CD4-positive, alpha-beta T cell (primary cell): ENCODE results near the gene LOXL1. TPM values are rescaled to one million over a fixed set of nuclear protein-coding genes. Genes with fewer than 3 reads are reported as not detected.

Source experiments
- ATAC-seq: fragments of 200-7000 bp; cut with Tn5 transposase; one replicate; pipeline ENCODE4 v1.10.0; 2022; ENCODE audit warnings: mild to moderate bottlenecking; ENCODE audit not compliant: poor library complexity
- CTCF ChIA-PET: fragments of 350-600 bp; sonication (Branson Sonifier 250); formaldehyde crosslinking; loops from one replicate; lab custom pipeline; 2021; ENCODE audit warnings: antibody characterized with exemption, inconsistent platforms; lab: Charles Lee
- POLR2A ChIA-PET: fragments of 350-600 bp; sonication (Branson Sonifier 250); formaldehyde crosslinking; loops from one replicate; lab custom pipeline; 2021; ENCODE audit warnings: antibody characterized with exemption, inconsistent platforms; lab: Charles Lee
- DNase-seq, 14 experiments: peaks; one replicate each; pipeline ENCODE4 v3.0.0-alpha.2; 2013 to 2020; ENCODE audit warnings: mixed read lengths in 2 of 14
- H3K27ac ChIP-seq, 2 donors: one replicate each; pipeline versions ENCODE4 v1.5.1 to v1.7.0; 2013; ENCODE audit warnings: low read length in 2 of 2, low read depth in 1 of 2, mild to moderate bottlenecking in 1 of 2
- H3K27me3 ChIP-seq, 2 experiments: 1 replicate in 1 of 2; 2 replicates in 1 of 2; pipeline versions ENCODE4 v1.6.1 to v1.7.0; 2013; ENCODE audit warnings: low read length in 2 of 2, control low read depth in 1 of 2, mild to moderate bottlenecking in 1 of 2, moderate library complexity in 1 of 2; ENCODE audit not compliant: insufficient read depth in 2 of 2, control insufficient read depth in 1 of 2
- H3K36me3 ChIP-seq: one replicate; pipeline ENCODE4 v1.6.1; 2013; ENCODE audit warnings: low read length, control low read depth; ENCODE audit not compliant: insufficient read depth
- H3K4me1 ChIP-seq: one replicate; pipeline ENCODE4 v1.6.1; 2013; ENCODE audit warnings: low read length, control low read depth; ENCODE audit not compliant: insufficient read depth
- H3K4me3 ChIP-seq: one replicate; pipeline ENCODE4 v1.5.1; 2013; ENCODE audit warnings: mild to moderate bottlenecking, low read length, moderate library complexity
- H3K9me3 ChIP-seq, 2 experiments: 1 replicate in 1 of 2; 2 replicates in 1 of 2; pipeline versions ENCODE4 v1.6.1 to v1.7.0; 2013; ENCODE audit warnings: low read length in 2 of 2, mild to moderate bottlenecking in 2 of 2, control low read depth in 1 of 2, moderate library complexity in 1 of 2; ENCODE audit not compliant: control insufficient read depth in 1 of 2, insufficient read depth in 1 of 2
- H3K27ac Mint-ChIP-seq: one replicate; pipeline ENCODE4 v1.8.0; 2020; ENCODE audit warnings: mixed read lengths
- H3K27me3 Mint-ChIP-seq: one replicate; pipeline ENCODE4 v1.8.0; 2021; ENCODE audit warnings: mixed read lengths
- H3K36me3 Mint-ChIP-seq: one replicate; pipeline ENCODE4 v1.8.0; 2021; ENCODE audit warnings: low read depth, mixed read lengths
- H3K4me1 Mint-ChIP-seq: one replicate; pipeline ENCODE4 v1.8.0; 2021; ENCODE audit warnings: low read depth, mixed read lengths
- H3K4me3 Mint-ChIP-seq: one replicate; pipeline ENCODE4 v1.8.0; 2020; ENCODE audit warnings: mild to moderate bottlenecking, mixed read lengths
- H3K9me3 Mint-ChIP-seq: one replicate; pipeline ENCODE4 v1.8.0; 2020; ENCODE audit warnings: mixed read lengths
- CTCF ChIP-seq: fragments of 200-600 bp; IDR thresholded peaks from one replicate; pipeline ENCODE4 v1.8.0; 2022; ENCODE audit warnings: antibody characterized with exemption, mild to moderate bottlenecking
- intact Hi-C, 2 experiments: fragments of 100-400 bp; cut with DNase I in 1 of 2; cut with micrococcal nuclease in 1 of 2; formaldehyde crosslinking; loops; one replicate each; pipeline versions ENCODE4 v1.15.1 to v1.9.0; 2023 to 2025; cut with DNase I, micrococcal nuclease
- total RNA-seq, 174 experiments: library from RNA in 2 of 174; stranded (reverse) in 2 of 174; gene quantifications; one replicate each; pipeline ENCODE4 v1.2.3 and lab custom pipeline; 2021 to 2026

The LOXL1 gene
- total RNA-seq, 2 experiments from 2014 or later = 3.0 to 3.5 TPM

DNA sequence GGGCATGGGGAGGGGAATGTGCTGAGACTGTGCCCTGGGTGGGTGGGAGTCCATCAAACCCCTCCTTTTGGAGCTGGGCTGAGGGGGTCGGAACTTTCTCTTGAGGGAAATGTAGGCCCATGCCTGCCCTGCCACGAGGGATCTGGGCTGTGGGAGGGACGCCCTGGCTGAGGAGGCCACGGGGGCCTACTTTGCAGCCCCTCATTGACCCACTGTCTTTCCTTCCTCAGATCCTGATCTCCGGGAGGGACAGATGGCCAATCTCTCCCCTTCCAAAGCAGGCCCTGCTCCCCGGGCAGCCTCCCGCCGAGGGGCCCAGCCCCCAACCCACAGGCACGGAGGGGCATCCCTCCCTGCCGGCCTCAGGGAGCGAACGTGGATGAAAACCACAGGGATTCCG is 25.3 kb downstream of the LOXL1 start:
- Mint-ChIP-seq H3K27ac (peak overlapping the region; percentile 40), H3K4me3 (no peak overlapping the region), H3K9me3 (no peaks in the 10 kb centered on the region), H3K36me3 (no peaks in the 10 kb centered on the region), H3K27me3 (no peaks in the 10 kb centered on the region), H3K4me1 (peaks cover 6% of the 10 kb centered on the region)
- H3K27ac ChIP-seq = no peak overlapping the region
- ATAC-seq (no peak), DNase-seq (no peak)
- CTCF ChIA-PET = interaction anchor here (0.9 to 2.8 kb wide), 12 partner anchors 8 to 371 kb away, joined by 3 to 46 read pairs (median 6); partner anchors contain the start of gene PML
- H3K4me3 ChIP-seq = no peak overlapping the region
- POLR2A ChIA-PET = interaction anchor here (0.8 to 2.2 kb wide), 6 partner anchors 8 to 50 kb away, joined by 3 to 30 read pairs (median 6); partner anchors contain the start of gene PML
- intact Hi-C loops = loop anchor here (1.0 to 10.0 kb wide), 4 partner anchors 13 to 371 kb away; partner anchors contain the start of gene ISLR2 (in 1 of the 2)
- H3K27me3 ChIP-seq = no peaks in the 10 kb centered on the region
- H3K4me1 ChIP-seq = peaks cover 14% of the 10 kb centered on the region
- H3K9me3 ChIP-seq = no peaks in the 10 kb centered on the region
- TF ChIP-seq CTCF = no peak
- H3K36me3 ChIP-seq = no peaks in the 10 kb centered on the region

DNA sequence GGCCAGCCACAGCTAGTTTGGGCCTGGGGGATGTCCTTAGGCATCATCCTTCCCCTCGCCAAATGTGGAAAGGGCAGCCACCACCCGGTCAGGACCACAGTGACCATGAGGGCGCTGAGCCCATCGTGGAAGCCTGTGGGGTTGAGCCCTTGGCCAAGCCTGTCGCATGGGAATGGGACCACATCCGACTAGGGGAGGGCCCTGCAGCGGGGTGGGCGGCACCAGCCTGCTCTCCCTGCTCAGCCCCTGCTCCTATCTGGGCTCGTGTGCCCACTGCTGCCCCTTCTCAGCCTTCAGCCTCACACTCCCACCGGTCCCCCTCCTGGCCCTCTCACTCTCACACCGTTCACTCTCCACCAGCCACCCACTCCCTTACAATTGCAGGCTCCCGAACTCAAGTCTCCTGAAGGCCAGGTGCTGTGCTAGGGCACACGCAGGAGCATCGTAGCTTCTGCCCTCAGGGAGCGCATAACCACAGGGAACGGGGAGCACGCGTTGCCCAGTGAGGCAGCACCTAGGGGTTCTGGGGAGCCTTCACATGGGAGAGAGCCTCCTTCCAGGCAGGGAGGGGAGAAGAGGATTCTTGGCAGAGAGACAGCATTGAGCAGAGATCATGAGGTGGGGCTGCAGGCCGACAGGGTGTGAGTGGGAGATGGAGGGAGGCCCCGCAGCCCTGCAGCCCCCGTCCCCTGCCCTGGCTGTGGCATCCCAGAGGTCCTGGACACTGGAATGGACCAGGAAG is 26.1 kb downstream of the LOXL1 start:
- Histone ChIP-seq H3K9me3 (no peaks in the 10 kb centered on the region), H3K36me3 (no peaks in the 10 kb centered on the region), H3K4me3 (no peak overlapping the region), H3K27me3 (no peaks in the 10 kb centered on the region), H3K4me1 (peaks cover 18% of the 10 kb centered on the region), H3K27ac (no peak overlapping the region)
- intact Hi-C loops = loop anchor here (5.0 to 10.0 kb wide), 2 partner anchors 182 to 370 kb away; partner anchors contain the start of gene ISLR2 (in 1 of the 2)
- DNase-seq (no peak), ATAC-seq (no peak)
- H3K4me3 Mint-ChIP-seq = no peak overlapping the region
- H3K9me3 Mint-ChIP-seq = no peaks in the 10 kb centered on the region
- CTCF ChIA-PET = interaction anchor here (0.9 to 2.8 kb wide), 4 partner anchors 13 to 37 kb away, joined by 3 to 46 read pairs (median 8); no protein-coding TSS in a partner anchor
- H3K27me3 Mint-ChIP-seq = no peaks in the 10 kb centered on the region
- TF ChIP-seq CTCF = no peak
- H3K36me3 Mint-ChIP-seq = no peaks in the 10 kb centered on the region
- POLR2A ChIA-PET = interaction anchor here (2.2 kb wide), 1 partner anchor 13 kb away, joined by 30 read pairs; no protein-coding TSS in a partner anchor
- peaks cover 7% of the 10 kb centered on the region for H3K4me1 Mint-ChIP-seq
- no peak overlapping the region for H3K27ac Mint-ChIP-seq

- DNase-seq = no peak
- Histone ChIP-seq H3K9me3 (no peaks in the 10 kb centered on the region), H3K36me3 (no peaks in the 10 kb centered on the region), H3K27me3 (no peaks in the 10 kb centered on the region), H3K27ac (no peak overlapping the region), H3K4me3 (no peak overlapping the region), H3K4me1 (peaks cover 19% of the 10 kb centered on the region)
- ChIA-PET CTCF (interaction anchor here (1.2 kb wide), 1 partner anchor 25 kb away, joined by 5 read pairs; no protein-coding TSS in a partner anchor), POLR2A (no interaction called here)
- Mint-ChIP-seq H3K27me3 (no peaks in the 10 kb centered on the region), H3K27ac (no peak overlapping the region), H3K4me1 (peaks cover 15% of the 10 kb centered on the region), H3K4me3 (no peak overlapping the region), H3K9me3 (no peaks in the 10 kb centered on the region), H3K36me3 (no peaks in the 10 kb centered on the region)
- TF ChIP-seq CTCF = no peak
- intact Hi-C loops = loop anchor here (5.0 to 10.0 kb wide), 2 partner anchors 182 to 369 kb away; partner anchors contain the start of gene ISLR2 (in 1 of the 2)
- ATAC-seq = no peak
Observed at GRCh38 chr15:73952913-73953750, 26.9 kb downstream of the LOXL1 start.
